Stimulated activated CD4-positive, alpha-beta T cell treated with anti-CD3 and anti-CD28 coated beads, Interleukin-4, amount 100 ng/mL, for 4 hours (primary cell): ENCODE data around the gene ZNF474.

Experiments
- DNase-seq, 2 experiments: peaks; one replicate each; pipeline ENCODE4 v3.0.0-alpha.2; 2020

ZNF474 gene

DNA sequence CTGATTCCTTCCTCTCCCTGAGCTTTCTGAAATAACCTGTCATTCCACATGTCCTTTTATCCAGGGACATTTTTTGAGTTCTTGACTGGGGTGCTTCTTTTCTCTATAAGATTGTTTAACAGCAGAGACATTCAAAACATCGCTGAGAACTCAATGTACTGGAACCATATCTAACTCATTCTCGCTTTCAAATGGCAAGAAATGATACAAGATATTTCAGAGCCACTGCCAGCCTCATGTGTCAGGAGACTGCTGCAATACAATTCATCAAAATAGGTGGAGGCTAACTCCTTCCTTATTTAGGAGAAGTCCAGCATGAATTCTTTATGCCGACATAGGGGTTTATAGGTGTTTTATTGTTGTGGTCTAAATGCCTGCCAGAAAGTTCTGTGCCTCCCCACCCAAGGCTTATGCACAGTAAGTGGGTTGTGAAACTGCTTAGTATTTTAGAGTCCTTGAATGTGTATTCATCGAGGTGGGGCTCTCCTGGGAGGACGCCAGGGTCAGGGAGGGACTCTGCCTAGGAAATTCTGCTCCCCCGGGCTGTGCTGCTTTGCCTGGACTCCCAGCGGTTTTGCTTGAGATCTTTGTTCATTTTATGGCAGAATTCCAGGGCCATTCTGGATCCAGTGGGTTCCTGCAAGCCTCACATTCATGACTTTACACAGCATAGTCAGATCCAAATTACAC lies 53.9 kb downstream of the ZNF474 start:
- DNase-seq = no peak

DNA sequence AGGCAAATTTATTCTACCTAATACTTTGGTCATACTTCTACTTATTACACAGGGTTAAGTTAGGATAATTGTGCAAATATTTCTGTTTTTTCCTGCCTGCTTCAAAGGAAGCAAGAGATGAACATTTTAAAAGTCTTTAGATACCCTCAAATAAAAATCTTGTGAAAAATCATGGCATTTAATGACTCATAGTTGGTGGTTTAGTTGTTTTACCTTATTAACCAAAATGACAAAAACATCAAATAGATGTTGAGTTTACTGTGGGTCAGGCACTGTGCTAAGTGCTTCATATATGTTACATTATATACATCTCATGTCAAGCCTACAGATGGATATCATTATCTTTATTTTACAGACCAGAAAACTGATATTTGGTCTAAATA lies 54.4 kb downstream of the ZNF474 start:
- no peak for DNase-seq

DNA sequence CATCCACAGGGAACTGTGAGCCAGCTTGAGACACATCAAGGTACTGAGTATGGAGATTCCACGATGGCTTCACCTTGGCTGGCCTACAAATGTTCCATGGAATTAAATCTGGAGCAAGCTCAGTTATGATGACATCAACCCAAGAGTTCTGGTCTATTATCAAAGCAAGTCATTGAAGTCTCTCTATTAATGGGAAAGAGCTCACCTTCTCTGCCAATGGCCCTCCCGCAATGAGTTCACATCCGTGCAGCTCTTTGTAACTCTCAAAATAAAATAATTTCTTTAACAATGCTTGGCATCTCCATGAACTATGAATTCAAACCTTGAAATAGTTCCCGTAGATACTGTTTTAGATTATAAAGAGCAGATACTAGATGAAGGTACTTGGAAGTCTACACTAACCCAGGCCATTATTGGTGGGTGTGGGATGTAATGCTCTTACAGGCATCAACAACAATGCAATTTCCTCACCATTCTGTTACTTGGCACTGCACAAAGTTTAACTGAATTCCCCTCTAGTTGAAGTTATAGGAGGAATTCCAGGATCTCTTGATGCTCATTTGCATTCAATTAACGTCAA lies 55.4 kb downstream of the ZNF474 start:
- DNase-seq = no peak

DNA sequence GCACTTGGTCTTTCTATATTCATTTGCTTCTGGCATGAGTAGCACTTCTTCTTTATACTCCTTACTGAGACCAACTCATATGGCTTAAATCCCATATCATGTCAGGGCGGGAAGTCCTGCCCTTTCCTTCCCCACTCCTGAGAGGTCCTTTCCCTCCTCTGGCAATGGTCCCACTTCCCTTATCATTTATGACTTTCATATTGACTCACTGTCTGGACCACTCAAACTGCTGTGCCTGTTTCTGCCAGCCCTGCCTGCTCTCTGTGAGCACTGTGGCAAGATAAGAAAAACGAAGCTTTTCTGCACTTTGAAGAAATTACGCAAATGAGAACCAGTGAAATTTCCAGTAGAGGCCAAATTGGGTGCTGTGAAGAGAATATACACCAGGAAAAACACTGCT lies 58.1 kb downstream of the ZNF474 start:
- no peak for DNase-seq

DNA sequence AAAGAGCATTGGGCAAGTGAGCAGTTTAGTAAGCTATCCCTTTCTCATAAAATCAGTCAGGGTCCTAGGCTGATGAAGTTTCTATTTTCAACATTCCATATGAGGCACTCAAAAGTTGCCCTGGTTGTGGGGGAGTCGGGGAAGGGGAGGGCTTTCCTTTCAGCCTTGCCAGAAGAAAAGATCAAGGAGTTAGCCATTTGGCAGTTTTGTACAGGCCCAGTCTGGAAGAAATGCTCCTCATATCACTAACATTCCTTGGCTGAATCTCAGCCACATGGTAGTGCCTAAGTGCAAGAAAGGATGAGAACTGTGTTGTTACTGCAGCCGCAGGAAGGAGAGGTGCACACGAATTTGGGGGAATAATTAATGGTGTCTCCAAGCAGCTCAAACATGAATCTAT lies 60.8 kb downstream of the ZNF474 start:
- no peak for DNase-seq

DNA sequence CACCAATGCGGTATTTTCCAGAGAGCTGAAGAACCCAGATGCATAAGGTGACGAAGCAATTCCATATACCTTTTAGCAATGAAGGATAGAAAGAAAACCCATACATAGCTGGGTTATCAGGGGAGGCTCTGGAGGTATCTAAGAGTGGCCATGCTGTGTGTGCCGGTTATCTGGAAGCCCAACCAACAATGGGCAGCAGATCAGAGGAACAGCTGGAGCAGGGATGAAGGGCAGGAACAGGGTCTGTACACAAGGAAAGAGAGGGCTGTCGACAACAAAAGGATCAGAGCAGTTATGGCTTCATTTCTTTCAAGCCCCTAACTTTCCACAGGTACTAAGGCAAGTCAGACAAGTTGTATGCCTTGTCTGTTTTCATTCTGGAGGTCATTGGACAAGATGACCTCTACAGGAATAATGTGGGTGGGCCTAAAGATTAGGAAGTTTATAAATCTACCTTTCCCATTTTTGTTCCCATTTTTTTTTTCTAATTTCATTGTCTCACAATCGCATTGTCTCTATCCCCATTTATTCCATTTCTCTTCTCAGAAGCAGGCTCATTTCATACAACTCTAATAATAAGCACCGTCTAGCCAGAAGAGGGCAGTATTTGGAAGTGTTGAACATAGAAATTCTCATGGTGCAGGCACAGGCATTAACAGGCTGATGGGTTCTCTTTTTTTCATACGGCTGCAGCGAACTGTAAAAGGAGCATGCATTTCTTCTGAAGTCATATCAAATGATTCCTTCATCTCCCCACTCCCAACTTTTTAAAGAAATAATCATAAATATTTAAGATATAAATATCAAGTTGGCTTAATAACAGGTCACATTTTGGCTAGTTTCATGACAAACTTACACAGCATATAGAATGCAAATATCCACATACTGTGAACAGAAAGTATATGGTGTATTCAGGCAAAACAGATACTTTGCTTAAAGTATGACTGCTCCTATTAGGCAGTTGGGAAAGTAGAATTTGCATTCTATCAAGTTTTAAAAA lies 63.5 kb downstream of the ZNF474 start:
- no peak for DNase-seq

DNA sequence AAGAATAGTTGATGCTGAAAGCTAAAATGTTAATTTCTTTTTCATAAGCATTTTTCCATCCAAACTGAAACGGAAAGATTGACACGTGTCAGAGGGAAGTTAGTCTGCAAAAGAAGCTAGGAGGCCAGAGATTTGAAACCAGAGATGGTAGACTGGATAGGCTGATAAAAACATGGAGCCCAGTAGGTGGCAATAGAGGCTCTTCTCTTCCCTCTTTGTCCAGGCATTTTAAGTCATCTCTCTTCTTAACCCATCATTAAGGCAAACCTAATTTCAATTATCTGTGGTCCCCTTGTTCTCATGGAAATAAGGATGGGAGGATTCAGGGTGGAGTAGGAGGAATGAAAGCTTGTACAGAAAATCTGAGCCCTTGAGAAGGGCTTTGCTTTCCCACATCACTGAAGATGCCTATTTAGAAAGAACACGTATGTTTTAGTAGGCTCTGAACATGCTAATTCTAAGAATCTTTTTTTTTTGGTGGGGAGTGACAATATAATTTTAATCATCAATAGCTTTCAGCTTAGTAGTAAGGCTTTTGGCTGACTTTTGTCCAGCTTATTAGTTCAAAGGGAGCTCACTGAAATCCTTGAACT lies 66.6 kb downstream of the ZNF474 start:
- no peak for DNase-seq

DNA sequence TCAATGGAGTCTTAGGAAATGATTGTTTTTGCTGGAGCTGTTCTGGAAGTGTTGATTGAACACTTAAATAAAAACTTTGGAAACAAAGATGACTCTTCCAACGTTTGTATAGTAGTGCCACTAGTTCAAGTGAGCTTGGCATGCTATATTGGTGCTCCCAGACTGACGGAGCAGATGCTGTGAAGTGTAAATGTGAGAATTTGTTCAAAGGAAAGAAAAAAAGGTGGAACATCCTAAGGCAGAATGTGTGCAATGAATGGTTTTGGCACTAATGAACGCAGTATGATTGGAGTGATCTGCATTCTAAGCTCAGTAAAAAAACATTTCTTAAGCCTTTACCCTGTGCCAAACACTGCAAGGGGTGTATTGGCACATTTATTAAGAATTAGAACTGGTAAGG lies 69.8 kb downstream of the ZNF474 start:
- no peak for DNase-seq

DNA sequence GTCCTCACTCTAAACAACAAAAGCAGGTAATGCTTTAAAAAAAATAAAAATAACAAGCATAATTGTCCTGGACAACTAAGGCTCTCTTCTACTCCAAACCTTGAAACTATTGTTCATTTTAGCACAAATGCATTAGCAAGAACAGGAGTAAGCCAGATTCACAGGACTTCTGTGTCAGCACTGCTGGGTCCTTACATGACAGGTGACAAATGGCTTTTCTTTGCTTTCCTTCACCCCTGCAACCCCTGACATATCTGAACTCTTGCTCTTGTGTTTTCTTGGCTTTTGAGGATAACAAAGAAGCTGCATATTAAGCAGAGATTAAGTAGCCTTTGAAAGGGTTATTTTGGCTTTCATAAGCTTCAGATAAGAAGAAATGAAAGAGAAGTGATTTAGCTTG lies 71.1 kb downstream of the ZNF474 start:
- DNase-seq = no peak

DNA sequence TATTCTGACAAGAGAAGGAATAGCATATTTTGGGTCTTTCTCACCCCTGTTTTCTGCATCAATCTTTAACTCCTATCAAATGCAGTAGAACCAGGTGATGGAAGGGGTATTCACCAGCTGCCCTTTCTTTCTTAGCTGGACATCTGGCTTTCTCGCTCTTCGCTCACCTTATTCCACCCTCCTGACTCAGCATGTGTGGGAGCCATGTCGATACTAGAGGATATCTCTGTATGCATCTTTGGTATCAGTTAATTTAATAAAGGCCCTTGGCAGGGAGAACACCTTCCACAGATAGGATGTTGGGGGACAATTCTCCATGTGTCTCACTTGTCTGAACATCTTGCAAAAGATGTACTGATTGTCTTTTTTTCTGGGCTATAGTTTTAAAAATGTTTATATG lies 71.5 kb downstream of the ZNF474 start:
- no peak for DNase-seq

DNA sequence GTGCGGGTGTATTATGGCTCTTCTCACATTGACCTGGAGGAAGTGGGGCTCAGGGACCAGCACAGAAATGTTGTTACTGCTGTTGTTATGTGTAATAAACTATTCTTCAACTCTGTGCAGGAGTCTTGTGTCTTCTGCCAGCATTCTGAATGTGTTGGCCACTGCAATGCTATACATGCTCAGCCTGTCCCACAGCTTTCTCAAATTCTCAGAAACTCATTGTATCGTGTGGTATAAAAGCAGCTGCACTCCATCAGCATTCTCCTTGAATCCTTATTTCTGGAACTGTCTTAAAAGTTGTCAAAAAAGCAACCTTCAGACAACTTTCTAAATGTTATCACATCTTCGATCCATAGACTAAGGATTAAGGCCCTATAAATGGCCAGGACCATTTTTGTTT lies 72.0 kb downstream of the ZNF474 start:
- DNase-seq = no peak

DNA sequence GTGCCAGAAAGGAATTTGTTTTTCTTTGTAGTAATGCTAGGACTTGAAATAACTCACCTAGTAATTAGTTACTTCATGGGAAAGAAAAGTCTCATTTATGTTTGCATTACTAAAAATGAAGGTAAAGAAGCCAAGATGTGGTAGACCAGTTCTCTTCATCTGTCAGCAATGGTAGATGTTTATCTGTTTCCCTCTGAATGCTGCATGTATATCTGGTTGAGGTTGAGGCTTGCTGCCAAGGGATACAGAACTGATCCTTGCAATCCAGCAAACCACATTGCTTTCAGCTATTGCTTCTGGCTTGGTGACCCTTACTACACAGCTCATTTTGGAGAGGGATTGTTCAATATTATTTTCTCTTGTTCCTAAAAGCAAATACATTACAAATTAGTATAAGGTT lies 73.6 kb downstream of the ZNF474 start:
- DNase-seq = no peak
